B cell (primary cell): Measurements from ENCODE around the gene GYPE. TPM values are rescaled to one million over a fixed set of nuclear protein-coding genes. Genes with fewer than 3 reads are reported as not detected.
"Not testable (repeated sequence)": the region's sequence is repeated elsewhere in the genome, so short reads cannot be mapped to it uniquely, and the experiment has no call there.

Experiments
- ATAC-seq: fragments of 200-7000 bp; cut with Tn5 transposase; one replicate; pipeline ENCODE4 v1.10.0; 2021; ENCODE audit warnings: low read depth, mild to moderate bottlenecking, moderate number of reproducible peaks, moderate library complexity
- CTCF ChIA-PET: fragments of 350-600 bp; sonication (Branson Sonifier 250); formaldehyde crosslinking; loops from one replicate; lab custom pipeline; 2021; ENCODE audit warnings: antibody characterized with exemption, inconsistent platforms; lab: Charles Lee
- POLR2A ChIA-PET: fragments of 350-600 bp; sonication (Branson Sonifier 250); formaldehyde crosslinking; loops from one replicate; lab custom pipeline; 2021; ENCODE audit warnings: antibody characterized with exemption; lab: Charles Lee
- DNase-seq: peaks from one replicate; pipeline ENCODE4 v3.0.0; 2013
- H2AFZ ChIP-seq: 2 replicates; pipeline ENCODE4 v1.6.1; 2012; ENCODE audit warnings: mild to moderate bottlenecking, low read depth, low read length; ENCODE audit not compliant: insufficient read depth, poor library complexity, severe bottlenecking
- H3K27ac ChIP-seq, 2 donors: 1 replicate in 1 of 2; 2 replicates in 1 of 2; pipeline ENCODE4 v1.5.1; 2012 to 2013; ENCODE audit warnings: low read length in 2 of 2, mild to moderate bottlenecking in 2 of 2, moderate library complexity in 1 of 2
- H3K27me3 ChIP-seq, 4 experiments: fragments of 200-600 bp in 1 of 4; sonication (generic) in 1 of 4; replicated peaks in 1 of 4; 1 replicate in 2 of 4; 2 replicates in 2 of 4; pipeline versions ENCODE4 v1.6.1 to v1.7.0; 2013 to 2016; ENCODE audit warnings: low read length in 3 of 4, mild to moderate bottlenecking in 2 of 4, mixed read lengths in 1 of 4, moderate library complexity in 1 of 4; ENCODE audit not compliant: insufficient read depth in 4 of 4, control insufficient read depth in 3 of 4; ENCODE audit errors: control extremely low read depth in 1 of 4
- H3K36me3 ChIP-seq, 2 experiments: replicated peaks in 1 of 2; 1 replicate in 1 of 2; 2 replicates in 1 of 2; pipeline versions ENCODE4 v1.6.1 to v1.7.1; 2013; ENCODE audit warnings: low read length in 1 of 2; ENCODE audit not compliant: insufficient read depth in 2 of 2, control insufficient read depth in 1 of 2; ENCODE audit errors: control extremely low read depth in 1 of 2, extremely low read depth in 1 of 2
- H3K4me1 ChIP-seq, 2 donors: fragments of 200-600 bp in 1 of 2; sonication (generic) in 1 of 2; 1 replicate in 1 of 2; 2 replicates in 1 of 2; pipeline versions ENCODE4 v1.5.1 to v1.6.1; 2013 to 2017; ENCODE audit warnings: low read length in 2 of 2; ENCODE audit not compliant: control insufficient read depth in 2 of 2, insufficient read depth in 2 of 2
- H3K4me2 ChIP-seq: replicated peaks from 2 replicates; pipeline ENCODE3; 2012; ENCODE audit warnings: mild to moderate bottlenecking, low read depth, low read length; ENCODE audit not compliant: poor library complexity, severe bottlenecking
- H3K4me3 ChIP-seq, 5 experiments: fragments of 200-600 bp in 1 of 5; sonication (generic) in 1 of 5; 1 replicate in 3 of 5; 2 replicates in 2 of 5; pipeline versions ENCODE4 v1.5.1 to v1.7.0; 2011 to 2016; ENCODE audit warnings: low read length in 4 of 5, mild to moderate bottlenecking in 4 of 5, low read depth in 2 of 5, control low read depth in 1 of 5, moderate library complexity in 1 of 5; ENCODE audit not compliant: insufficient read depth in 1 of 5; ENCODE audit errors: control extremely low read depth in 1 of 5, extremely low read depth in 1 of 5
- H3K79me2 ChIP-seq: fragments of 200-600 bp; sonication (generic); one replicate; pipeline ENCODE4 v1.6.0; 2016; ENCODE audit warnings: low read length; ENCODE audit not compliant: control insufficient read depth, insufficient read depth
- H3K9ac ChIP-seq: fragments of 200-600 bp; sonication (generic); 2 replicates; pipeline ENCODE4 v1.6.1; 2017; ENCODE audit warnings: mild to moderate bottlenecking, low read length, moderate library complexity
- H3K9me3 ChIP-seq, 3 donors: one replicate each; pipeline versions ENCODE4 v1.6.1 to v1.7.1; 2013; ENCODE audit warnings: low read length in 2 of 3; ENCODE audit not compliant: control insufficient read depth in 2 of 3, insufficient read depth in 1 of 3; ENCODE audit errors: control extremely low read depth in 1 of 3
- H4K20me1 ChIP-seq: 2 replicates; pipeline ENCODE4 v1.6.0; 2012; ENCODE audit warnings: mild to moderate bottlenecking, low read length; ENCODE audit not compliant: insufficient read depth, control insufficient read depth, poor library complexity, severe bottlenecking
- H3K27ac Mint-ChIP-seq: one replicate; pipeline ENCODE4 v1.8.0; 2021; ENCODE audit warnings: mixed read lengths
- H3K27me3 Mint-ChIP-seq: one replicate; pipeline ENCODE4 v1.8.0; 2021; ENCODE audit warnings: mixed read lengths
- H3K4me1 Mint-ChIP-seq: one replicate; pipeline ENCODE4 v1.8.0; 2021; ENCODE audit warnings: mixed read lengths
- H3K4me3 Mint-ChIP-seq: one replicate; pipeline ENCODE4 v1.8.0; 2021; ENCODE audit warnings: mixed read lengths
- H3K9me3 Mint-ChIP-seq: one replicate; pipeline ENCODE4 v1.8.0; 2022; ENCODE audit warnings: mixed read lengths; ENCODE audit not compliant: insufficient read depth
- CTCF ChIP-seq: fragments of 200-600 bp; IDR thresholded peaks from one replicate; pipeline ENCODE4 v1.8.0; 2022; ENCODE audit warnings: antibody characterized with exemption, mild to moderate bottlenecking
- EZH2 ChIP-seq: IDR thresholded peaks from 2 replicates; pipeline ENCODE4 v1.6.1; 2012; ENCODE audit warnings: borderline replicate concordance, low read depth, mild to moderate bottlenecking, moderate library complexity, low read length; ENCODE audit not compliant: insufficient read depth, poor library complexity, severe bottlenecking
- WGBS: methylation state at CpG from one replicate; pipeline ENCODE4 v1.1.5; 2013; ENCODE audit warnings: missing lambda C conversion rate; ENCODE audit not compliant: insufficient coverage; 5-methylcytosine and 5-hydroxymethylcytosine counted together
- intact Hi-C: fragments of 100-400 bp; cut with micrococcal nuclease; formaldehyde crosslinking; loops from one replicate; pipeline ENCODE4 v1.10.0; 2022
- polyA plus RNA-seq: library from polyadenylated mRNA; depleted of rRNA; stranded (reverse); fragments of >200 nt; gene quantifications from 2 replicates; pipeline ENCODE4 v1.2.3, GENCODE V29; 2012
- total RNA-seq, 2 donors: library from RNA; stranded (reverse); fragments of 120-200 nt in 1 of 2; gene quantifications; 1 replicate in 1 of 2; 2 replicates in 1 of 2; pipeline versions ENCODE4 v1.2.3 to v1.2.4, GENCODE V29; 2013 to 2022

The GYPE gene
- total and polyA plus RNA-seq, 2 donors (not counting 1 experiment from before 2014, with no cell fraction given), result 3.0 to 4.7 TPM

DNA sequence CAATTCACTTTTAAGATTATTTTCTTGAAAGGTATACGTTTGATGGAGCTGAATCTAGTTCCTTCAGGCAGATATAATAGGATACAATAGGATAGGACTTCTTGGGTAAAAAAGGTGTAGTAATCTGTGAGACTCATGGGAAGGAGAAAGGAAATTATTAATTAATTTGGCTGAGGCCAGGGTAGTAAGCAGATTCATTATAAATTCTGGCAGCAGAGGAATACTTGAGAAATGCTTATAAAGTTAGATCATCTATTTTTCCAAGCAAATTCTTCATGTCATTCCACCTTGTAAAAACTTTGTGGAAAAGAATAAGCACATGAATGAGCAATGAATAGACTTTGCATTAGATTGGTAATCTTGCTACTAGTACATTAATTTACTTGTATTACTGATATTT is 46.9 kb downstream of the GYPE start:
- ChIA-PET CTCF (no interaction called here), POLR2A (no interaction called here)
- peaks cover 7% of the 10 kb centered on the region for H3K4me1 Mint-ChIP-seq
- TF ChIP-seq CTCF (no peak), EZH2 (no peak)
- intact Hi-C loops, result no loop called here
- WGBS, result 100% methylated on average over 1 of the region's 1 CpG
- H3K79me2 ChIP-seq, result no peaks in the 10 kb centered on the region
- no peaks in the 10 kb centered on the region for H3K9me3 Mint-ChIP-seq
- H3K36me3 ChIP-seq, result no peaks in the 10 kb centered on the region
- no peak overlapping the region for H3K4me3 Mint-ChIP-seq
- no peak overlapping the region for H3K4me3 ChIP-seq
- H3K4me1 ChIP-seq, result peaks cover 0 to 7% of the 10 kb centered on the region in 2 donors
- H3K9me3 ChIP-seq, result no peaks in the 10 kb centered on the region
- no peak overlapping the region for H3K27ac Mint-ChIP-seq
- no peak overlapping the region for H3K27ac ChIP-seq
- no peak overlapping the region for H3K4me2 ChIP-seq
- no peak for DNase-seq
- H4K20me1 ChIP-seq, result no peaks in the 10 kb centered on the region
- H3K9ac ChIP-seq, result no peak overlapping the region
- ATAC-seq, result no peak
- no peak overlapping the region for H2AFZ ChIP-seq
- no peaks in the 10 kb centered on the region for H3K27me3 Mint-ChIP-seq
- H3K27me3 ChIP-seq, result no peaks in the 10 kb centered on the region

DNA sequence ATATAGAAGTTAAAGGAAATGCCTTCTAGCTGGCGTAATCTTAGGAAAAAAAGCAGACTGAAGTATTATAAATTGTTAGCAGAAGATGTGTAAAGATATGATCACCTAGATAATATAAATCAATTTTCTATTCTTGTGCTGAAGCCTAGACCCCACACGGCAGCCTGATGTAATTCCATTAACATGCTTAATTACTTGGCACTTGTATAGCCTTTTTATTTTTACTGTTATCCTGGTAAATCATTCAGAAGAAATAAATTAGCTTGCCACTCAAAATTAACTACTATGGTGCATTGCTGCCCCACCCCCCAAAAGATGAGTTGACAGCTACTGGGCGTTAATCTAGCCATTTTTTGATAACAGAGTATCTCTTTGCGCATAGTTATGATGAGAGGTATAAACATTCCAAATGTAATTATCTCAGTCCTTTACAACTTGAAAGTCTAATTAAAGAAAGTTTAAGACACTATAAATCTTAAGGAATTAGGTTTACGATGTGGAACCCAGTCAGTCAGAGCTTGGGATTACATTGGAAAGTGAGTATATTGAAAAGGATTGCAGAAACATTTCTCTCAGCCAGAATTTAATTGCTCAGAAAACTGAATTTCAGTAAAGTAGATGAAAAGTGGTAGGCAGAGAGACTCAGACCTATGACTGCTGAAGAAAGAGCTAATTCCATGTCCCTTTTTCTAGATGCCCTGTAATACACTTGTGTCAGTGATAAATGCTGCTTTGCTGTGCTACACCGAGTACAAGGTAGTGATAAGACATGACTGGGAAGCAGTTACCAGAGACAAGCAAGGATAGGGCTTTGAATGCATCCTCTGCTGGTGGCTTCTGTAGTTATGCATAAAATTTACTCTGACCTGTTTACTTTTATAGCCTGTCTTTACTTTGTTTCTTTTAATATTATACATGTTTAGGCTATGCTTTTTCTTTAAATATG is 47.7 kb downstream of the GYPE start:
- H3K9ac ChIP-seq, intact Hi-C loops, H3K9me3 ChIP-seq, H3K27ac Mint-ChIP-seq, H3K27me3 ChIP-seq, CTCF ChIA-PET, H3K36me3 ChIP-seq, H3K27ac ChIP-seq, H3K79me2 ChIP-seq, H3K27me3 Mint-ChIP-seq, POLR2A ChIA-PET, ATAC-seq, H3K4me2 ChIP-seq, H3K4me3 Mint-ChIP-seq, H2AFZ ChIP-seq, DNase-seq, H3K4me1 ChIP-seq, H4K20me1 ChIP-seq, H3K9me3 Mint-ChIP-seq, H3K4me1 Mint-ChIP-seq, H3K4me3 ChIP-seq: not testable (repeated sequence)
- WGBS, result no CpG with 5 or more reads among the region's 6 CpGs

DNA sequence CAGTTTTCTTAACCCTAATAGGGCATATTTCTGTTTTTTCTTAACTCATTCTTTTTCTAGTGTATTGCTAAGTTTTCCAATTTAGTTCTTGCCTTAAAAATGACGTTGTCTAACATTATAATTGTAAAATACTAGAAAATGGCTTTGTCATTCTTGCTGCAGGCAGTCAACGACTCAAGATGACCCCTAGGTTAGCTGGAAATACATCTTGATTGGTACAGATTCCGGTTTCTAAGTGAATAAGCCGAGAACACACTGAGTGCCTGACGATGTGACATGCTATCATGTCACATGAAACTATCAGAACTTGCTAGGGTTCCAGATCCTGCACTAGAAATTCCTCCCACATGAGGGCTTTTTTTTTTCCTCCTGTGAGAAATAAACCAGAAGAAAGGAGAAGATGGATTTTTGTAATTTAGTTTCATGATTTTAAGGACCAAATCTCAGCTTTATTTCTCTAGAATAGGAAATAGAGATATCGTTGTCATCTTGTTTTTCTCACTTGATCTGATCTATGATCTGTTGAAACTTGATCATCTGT is 49.3 kb downstream of the GYPE start:
- H3K9me3 ChIP-seq, H3K9ac ChIP-seq, H3K4me3 ChIP-seq, CTCF ChIA-PET, H3K27me3 Mint-ChIP-seq, H3K4me1 Mint-ChIP-seq, H3K79me2 ChIP-seq, intact Hi-C loops, H3K4me2 ChIP-seq, H4K20me1 ChIP-seq, H3K4me3 Mint-ChIP-seq, H2AFZ ChIP-seq, H3K36me3 ChIP-seq, DNase-seq, H3K9me3 Mint-ChIP-seq, ATAC-seq, H3K4me1 ChIP-seq, H3K27me3 ChIP-seq, H3K27ac Mint-ChIP-seq, H3K27ac ChIP-seq, POLR2A ChIA-PET: not testable (repeated sequence)
- 57% methylated on average over 3 of the region's 6 CpGs for WGBS
